HG03558 (cell line): ENCODE measurements around the gene PLA2G2C.

Source experiments
- ATAC-seq: cut with Tn5 transposase; IDR thresholded peaks from one replicate; pipeline ENCODE4 v1.9.1; 2021; ENCODE audit warnings: moderate number of reproducible peaks; ENCODE audit not compliant: unreplicated experiment; ENCODE audit errors: extremely low read depth

The PLA2G2C gene

GRCh38 chr1:20210736-20211460 lies 24.6 kb upstream of the PLA2G2C start:
- ATAC-seq: no peak

DNA sequence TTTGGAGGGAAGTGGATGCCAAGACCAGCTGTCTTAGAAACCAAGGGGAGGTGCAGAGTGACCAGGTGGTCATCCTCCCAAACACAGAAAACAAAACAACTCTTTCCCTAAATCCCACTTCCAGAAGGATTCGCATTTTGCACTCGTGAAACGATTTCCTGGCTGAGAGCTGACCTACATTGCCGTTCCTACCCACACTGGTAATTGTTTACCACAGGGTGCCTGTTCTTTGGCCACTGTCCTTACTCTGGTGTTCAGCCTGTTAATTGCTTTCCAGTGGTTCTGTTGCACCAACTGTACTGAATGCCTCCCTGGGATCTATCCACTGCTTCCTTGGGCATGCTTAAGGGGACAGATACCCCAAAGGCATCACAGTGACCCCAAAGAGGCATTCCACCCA lies 23.2 kb upstream of the PLA2G2C start:
- ATAC-seq: no peak

DNA sequence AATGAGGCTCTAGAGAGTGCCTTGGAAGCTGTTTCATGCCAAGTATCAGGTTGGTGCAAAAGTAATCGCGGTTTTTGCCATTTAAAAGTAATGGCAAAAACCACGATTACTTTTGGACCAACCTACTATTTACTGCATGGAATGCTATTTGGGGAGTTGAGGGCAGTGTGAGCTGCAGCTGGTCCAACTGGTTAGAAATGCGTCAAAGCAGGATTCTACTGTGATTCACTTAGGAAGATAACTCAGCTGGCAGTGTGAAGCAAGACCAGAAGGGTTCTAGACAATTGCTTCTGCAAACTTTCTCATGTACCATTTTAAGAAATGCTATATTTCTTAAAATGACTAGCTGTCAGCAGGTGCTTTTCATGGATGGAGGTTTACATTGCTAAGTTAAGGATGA lies 21.2 kb upstream of the PLA2G2C start:
- ATAC-seq: no peak

- ATAC-seq: no peak
These were observed 15.8 kb upstream of the PLA2G2C start for GRCh38 chr1:20202166-20202565.

GRCh38 chr1:20200966-20201365 lies 14.6 kb upstream of the PLA2G2C start:
- no peak for ATAC-seq

- ATAC-seq: no peak
These were observed 13.5 kb upstream of the PLA2G2C start for GRCh38 chr1:20199840-20200239.

- no peak for ATAC-seq
These were observed 13.1 kb upstream of the PLA2G2C start for GRCh38 chr1:20199403-20199802.

DNA sequence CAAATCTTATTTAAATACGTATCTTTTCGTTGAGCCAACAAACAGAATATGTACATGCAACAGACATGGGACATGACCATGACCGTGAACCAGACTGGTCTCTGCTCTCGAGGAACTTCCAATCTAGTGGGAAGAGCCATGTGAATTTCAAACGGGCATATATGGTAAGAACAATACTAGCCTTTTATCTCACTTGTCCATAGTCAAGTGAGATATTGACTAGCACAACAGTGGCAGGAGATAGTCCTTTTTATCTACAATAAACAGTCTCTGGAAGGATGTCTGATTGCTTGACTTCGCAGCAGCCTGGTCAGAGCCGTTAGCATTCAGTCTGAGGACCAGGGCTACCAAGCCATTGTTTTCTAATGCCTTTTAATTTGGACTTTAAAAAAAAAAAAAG lies 12.6 kb upstream of the PLA2G2C start:
- no peak for ATAC-seq

- no peak for ATAC-seq
These were observed 12.0 kb upstream of the PLA2G2C start for GRCh38 chr1:20198296-20198695.

DNA sequence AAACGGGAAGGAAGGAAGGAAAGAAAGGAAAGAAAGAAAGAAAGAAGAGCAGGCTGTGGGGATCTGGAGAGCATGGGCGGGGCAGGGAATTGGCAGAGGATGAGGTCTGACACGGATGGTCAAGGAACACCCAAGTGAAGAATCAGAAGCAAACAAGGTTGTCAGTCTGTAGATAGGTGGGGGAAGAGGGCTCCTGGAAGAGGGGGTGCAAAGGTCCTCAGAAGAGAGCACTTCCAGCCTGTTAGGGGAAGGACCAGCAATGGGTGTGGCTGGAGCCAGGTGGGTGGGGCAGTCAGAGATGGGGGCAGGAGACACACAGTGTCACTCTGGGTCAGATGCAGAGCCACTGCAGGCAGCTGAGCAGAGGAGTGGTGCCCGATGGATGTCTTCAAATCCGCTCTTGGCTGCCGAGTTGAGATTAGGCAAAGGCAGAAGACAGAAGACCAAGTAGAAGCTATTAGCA lies 11.0 kb upstream of the PLA2G2C start:
- no peak for ATAC-seq

DNA sequence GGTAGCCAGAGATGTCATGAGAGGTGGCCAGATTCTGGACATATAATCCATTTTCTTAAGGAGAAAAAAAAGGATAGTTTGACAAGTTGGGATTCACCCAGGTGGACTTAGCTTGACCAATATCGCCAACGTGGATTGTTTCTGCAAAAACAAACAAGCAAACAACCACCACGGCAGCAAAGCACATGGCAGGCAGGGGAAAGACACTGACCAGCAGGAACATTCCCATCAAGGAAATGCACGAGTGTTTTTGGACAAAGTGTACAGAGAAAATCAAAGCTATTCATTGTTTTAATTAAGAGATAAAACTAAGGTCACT lies 9.1 kb upstream of the PLA2G2C start:
- ATAC-seq: no peak

- no peak for ATAC-seq
These were observed 8.6 kb upstream of the PLA2G2C start for GRCh38 chr1:20194757-20195461.

DNA sequence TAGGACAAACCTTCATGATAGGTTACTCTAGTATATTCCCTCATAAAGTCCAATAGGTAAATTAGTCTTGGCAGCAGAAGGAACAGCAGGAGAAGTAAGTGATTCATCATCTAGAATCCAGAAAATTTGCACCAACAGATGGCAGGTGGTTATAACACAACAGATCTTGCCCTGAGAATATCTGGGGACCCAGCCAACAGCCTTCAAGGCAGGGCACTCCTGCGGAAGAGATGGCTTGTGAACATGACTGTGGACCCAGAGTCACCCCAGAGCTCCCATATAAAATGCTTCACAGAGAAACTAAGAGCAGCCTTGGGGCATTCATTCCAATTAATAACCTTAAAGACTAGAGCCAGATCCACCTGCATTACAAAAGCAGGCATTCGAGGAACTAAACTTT lies 7.9 kb upstream of the PLA2G2C start:
- ATAC-seq: no peak

GRCh38 chr1:20192871-20193411 lies 6.6 kb upstream of the PLA2G2C start:
- ATAC-seq: no peak

DNA sequence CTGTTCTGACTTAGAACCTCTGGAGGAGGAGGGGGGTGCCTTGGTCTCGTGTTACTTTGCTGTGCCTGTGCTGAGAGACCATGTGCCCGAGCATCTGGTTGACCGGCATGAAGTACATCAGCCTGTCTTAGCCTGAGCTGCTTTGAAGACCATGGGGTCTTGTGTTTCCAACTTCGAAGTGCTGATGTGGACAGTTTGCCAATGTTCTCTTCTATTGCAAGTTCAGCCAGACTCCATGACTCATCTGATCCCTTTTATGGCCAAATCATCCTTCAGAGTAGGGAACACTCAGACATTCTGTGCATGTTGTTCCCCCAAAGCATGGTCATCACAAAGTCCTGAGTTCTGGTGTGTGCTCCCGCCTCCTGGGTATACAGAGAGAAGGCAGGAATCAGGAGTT lies 6.0 kb upstream of the PLA2G2C start:
- no peak for ATAC-seq

GRCh38 chr1:20191266-20191825 lies 5.0 kb upstream of the PLA2G2C start:
- no peak for ATAC-seq

- ATAC-seq: no peak
These were observed 4.2 kb upstream of the PLA2G2C start for GRCh38 chr1:20190256-20191160.

DNA sequence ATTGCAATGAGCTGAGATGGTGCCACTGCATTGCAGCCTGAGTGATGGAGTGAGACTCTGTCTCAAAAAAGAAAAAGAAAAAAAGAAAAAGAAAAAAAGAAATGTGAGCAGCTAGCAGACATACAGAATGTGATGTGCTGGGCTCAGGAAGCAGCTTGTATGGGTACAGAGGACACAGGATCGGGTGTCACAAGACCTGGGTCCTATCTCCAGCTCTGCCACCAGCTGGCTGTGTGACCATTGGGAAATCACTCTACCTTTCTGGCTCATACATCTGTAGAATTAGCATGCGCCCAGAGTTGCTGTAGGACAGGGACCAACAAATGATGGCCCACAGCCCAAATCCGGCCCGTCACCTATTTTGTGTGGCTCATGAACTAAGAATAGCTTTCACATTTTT lies 3.3 kb upstream of the PLA2G2C start:
- no peak for ATAC-seq

DNA sequence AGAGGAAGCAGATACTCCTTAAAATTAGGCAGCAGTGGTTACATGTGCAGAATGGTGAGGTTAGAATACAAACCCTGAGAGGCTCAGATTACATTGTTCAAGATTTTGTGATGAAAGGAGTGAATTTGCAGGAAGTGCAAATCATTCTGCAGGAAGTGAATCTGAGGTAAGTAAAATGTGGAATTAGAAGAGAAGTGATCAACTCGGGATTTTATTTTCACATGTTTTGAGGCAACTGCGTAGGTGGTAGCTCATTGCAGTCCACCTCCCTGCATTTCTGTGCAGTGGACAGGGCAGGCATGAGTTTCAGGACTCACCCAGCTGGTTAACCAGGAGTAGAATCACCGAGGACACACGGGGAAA lies 2.1 kb upstream of the PLA2G2C start:
- ATAC-seq: no peak

DNA sequence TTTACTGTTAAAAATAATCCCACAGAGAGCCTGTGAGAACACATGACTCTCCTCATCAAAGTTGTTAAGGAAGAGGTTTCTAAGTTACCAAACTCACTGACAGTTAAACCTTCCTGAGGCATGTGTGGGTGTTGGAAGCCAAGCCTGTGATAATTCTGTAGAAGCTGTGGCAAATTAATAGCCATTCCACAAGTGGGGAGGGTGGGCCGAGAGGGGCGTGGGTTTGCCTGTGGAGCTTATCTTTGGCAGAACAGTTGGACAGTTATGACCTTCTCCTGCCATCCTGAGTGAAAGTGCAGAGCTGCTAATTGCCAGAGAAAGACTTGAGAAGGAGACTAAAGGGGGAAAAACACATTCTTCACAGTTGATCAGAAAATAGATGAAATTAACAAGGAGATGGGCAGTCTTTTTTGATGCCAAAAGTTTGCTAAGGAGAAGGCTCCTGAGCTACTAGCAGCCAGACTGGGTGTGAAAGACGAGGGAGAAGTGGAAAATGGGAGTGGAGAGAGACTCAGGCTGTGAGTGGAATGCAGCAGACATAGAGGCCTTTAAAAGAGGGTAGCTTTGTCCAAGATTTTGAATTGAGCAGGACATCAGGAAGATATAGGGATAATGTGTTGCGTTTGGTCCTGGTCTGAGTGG lies 1.6 kb upstream of the PLA2G2C start:
- no peak for ATAC-seq
